ENCODE results near the gene CEND1. TPM values are rescaled to one million over a fixed set of nuclear protein-coding genes. Genes with fewer than 3 reads are reported as not detected.

The CEND1 gene
- total and polyA plus RNA-seq, 2 experiments from 2014 or later: 1.6 to 8.2 TPM

DNA sequence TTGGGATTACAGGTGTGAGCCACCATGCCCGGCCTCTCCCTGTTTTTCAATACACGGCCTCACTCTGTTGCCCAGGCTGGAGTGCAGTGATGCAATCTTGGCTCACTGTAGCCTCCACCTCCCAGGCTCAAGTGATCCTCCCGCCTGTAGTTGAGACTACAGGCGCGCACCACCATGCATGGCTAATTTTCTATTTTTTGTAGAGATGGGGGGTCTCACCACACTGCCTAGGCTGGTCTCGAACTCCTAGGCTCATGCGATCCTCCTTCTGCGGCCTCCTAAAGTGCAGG is 24.1 kb downstream of the CEND1 start:
- TF ChIP-seq, protein P1, sequence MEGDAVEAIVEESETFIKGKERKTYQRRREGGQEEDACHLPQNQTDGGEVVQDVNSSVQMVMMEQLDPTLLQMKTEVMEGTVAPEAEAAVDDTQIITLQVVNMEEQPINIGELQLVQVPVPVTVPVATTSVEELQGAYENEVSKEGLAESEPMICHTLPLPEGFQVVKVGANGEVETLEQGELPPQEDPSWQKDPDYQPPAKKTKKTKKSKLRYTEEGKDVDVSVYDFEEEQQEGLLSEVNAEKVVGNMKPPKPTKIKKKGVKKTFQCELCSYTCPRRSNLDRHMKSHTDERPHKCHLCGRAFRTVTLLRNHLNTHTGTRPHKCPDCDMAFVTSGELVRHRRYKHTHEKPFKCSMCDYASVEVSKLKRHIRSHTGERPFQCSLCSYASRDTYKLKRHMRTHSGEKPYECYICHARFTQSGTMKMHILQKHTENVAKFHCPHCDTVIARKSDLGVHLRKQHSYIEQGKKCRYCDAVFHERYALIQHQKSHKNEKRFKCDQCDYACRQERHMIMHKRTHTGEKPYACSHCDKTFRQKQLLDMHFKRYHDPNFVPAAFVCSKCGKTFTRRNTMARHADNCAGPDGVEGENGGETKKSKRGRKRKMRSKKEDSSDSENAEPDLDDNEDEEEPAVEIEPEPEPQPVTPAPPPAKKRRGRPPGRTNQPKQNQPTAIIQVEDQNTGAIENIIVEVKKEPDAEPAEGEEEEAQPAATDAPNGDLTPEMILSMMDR (IDR thresholded peaks at IDR 0.05; ENCODE audit: low read depth, low read length): no peak
- no peak for DNase-seq (ENCODE audit: low read depth in 1 of 2, low spot score in 1 of 2)
- Histone ChIP-seq H3K36me3 (peaks cover 18% of the 10 kb centered on the region), H3K4me1 (ENCODE audit: low read depth) (no peaks in the 10 kb centered on the region), H3K27me3 (no peaks in the 10 kb centered on the region), H3K9me3 (ENCODE audit: low read depth) (no peaks in the 10 kb centered on the region), H3K4me3 (no peak overlapping the region), H3K27ac (peak overlapping the region; percentile 22)

DNA sequence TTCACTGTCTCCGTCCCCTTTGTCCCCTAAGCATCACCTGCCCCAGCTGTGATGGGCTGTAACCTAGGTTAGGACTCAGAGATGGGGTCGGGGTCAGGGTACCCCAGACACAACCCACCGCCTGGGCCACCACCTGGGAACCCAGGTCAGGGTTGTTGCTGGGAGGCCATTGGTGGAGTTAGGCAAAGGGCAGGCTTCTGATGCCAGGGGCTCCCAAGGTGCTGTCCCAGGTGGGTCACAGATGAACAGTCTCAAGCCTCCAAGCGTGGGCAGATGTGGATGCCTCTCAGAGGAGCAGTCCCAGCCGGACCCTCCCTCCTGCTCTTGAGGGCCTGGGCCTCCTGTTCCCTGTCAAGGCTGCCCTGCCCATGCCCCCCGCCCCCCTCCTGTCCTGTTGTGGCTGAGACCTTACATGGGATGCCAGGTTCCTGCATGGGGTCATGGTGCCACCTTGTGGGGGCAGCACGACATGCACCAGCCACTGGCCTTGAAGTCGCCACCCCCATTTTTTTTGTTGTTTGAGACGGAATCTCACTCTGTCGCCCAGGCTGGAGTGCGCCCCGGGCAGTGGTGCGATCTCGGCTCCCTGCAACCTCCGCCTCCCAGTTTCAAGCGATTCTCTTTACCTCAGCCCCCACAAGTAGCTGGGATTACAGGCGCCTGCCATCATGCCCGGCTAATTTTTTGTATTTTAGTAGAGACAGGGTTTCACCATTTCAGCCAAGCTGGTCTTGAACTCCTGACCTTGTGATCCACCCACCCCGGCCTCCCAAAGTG is 24.7 kb downstream of the CEND1 start:
- peaks cover 18% of the 10 kb centered on the region for H3K36me3 ChIP-seq
- TF ChIP-seq, protein P1 (IDR thresholded peaks at IDR 0.05; ENCODE audit: low read depth, low read length): peak; percentile 43

DNA sequence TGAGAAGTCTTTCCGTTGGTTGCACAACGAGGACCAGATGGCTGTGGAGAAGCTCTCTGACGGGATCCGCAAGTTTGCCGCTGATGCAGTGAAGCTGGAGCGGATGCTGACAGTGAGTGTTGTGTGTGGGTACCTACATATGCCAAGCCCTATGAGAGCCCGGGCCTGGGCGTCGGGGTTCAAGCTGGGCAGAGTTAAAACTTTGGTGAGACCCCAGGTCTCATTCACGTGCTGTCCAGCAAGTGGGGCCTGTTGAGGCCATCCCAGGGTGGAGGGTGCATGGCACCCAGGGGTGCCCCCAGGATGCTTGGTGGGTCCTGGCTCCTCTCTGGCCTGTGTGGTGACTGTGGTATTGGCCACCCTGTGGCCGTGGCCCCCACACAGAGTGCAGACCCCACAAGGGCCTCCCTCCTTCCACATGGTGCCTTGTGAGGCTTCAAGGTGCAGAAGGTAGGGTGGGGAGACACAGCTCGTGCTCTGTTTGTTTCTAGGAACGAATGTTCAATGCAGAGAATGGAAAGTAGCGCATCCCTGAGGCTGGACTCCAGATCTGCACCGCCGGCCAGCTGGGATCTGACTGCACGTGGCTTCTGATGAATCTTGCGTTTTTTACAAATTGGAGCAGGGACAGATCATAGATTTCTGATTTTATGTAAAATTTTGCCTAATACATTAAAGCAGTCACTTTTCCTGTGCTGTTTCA is 25.4 kb downstream of the CEND1 start:
- peak overlapping the region; percentile 22 for H3K27ac ChIP-seq
- H3K9me3 ChIP-seq (ENCODE audit: low read depth): no peaks in the 10 kb centered on the region
- TF ChIP-seq, protein P1 (IDR thresholded peaks at IDR 0.05; ENCODE audit: low read depth, low read length): no peak
- no peaks in the 10 kb centered on the region for H3K27me3 ChIP-seq
- no peak overlapping the region for H3K4me3 ChIP-seq
- peaks cover 22% of the 10 kb centered on the region for H3K36me3 ChIP-seq
- H3K4me1 ChIP-seq (ENCODE audit: low read depth): no peaks in the 10 kb centered on the region
- no peak for DNase-seq (ENCODE audit: low read depth in 1 of 2, low spot score in 1 of 2)

More for the DNA sequence above, 24.7 kb downstream of the CEND1 start:
- no peak overlapping the region for H3K4me3 ChIP-seq
- H3K4me1 ChIP-seq (ENCODE audit: low read depth): no peaks in the 10 kb centered on the region
- H3K27me3 ChIP-seq: no peaks in the 10 kb centered on the region
- peak overlapping the region; percentile 22 for H3K27ac ChIP-seq
- no peaks in the 10 kb centered on the region for H3K9me3 ChIP-seq (ENCODE audit: low read depth)
- DNase-seq (ENCODE audit: low read depth in 1 of 2, low spot score in 1 of 2): peak; percentile 55 to 64

DNA sequence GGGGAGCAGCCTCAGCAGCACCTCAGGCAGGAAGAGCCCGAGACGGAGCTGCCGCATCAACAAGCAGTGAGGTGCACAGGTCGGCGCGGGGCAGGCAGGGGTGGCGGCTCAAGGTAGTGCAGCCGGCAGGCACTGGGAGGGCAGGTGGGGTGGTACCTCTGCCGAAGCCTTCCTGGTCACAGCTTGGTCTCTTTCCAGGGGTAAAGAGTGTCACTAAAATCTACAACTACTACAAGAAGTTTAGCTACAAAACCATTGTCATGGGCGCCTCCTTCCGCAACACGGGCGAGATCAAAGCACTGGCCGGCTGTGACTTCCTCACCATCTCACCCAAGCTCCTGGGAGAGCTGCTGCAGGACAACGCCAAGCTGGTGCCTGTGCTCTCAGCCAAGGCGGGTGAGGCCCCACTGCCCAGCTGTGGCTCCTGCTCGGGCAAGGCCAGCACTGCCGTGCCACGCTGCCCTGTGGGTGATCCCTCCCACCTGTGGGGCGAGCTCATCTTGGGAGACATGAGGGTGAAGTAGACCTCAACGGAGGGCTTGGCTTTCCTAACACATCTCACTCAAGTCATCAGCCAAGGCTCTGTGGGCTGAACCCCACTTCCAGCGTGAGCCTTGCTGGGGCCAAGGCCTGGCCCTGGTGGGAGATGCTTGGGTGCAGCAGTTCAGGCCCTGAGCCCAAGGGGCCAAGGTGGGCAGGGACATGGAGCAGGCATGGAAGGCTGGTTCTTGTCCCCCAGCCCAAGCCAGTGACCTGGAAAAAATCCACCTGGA is 26.2 kb downstream of the CEND1 start:
- Histone ChIP-seq H3K27me3 (no peaks in the 10 kb centered on the region), H3K36me3 (peaks cover 28% of the 10 kb centered on the region), H3K4me3 (no peak overlapping the region), H3K27ac (no peak overlapping the region), H3K4me1 (ENCODE audit: low read depth) (no peaks in the 10 kb centered on the region), H3K9me3 (ENCODE audit: low read depth) (no peaks in the 10 kb centered on the region)
- TF ChIP-seq, protein P1 (IDR thresholded peaks at IDR 0.05; ENCODE audit: low read depth, low read length): no peak
- no peak for DNase-seq (ENCODE audit: low read depth in 1 of 2, low spot score in 1 of 2)

DNA sequence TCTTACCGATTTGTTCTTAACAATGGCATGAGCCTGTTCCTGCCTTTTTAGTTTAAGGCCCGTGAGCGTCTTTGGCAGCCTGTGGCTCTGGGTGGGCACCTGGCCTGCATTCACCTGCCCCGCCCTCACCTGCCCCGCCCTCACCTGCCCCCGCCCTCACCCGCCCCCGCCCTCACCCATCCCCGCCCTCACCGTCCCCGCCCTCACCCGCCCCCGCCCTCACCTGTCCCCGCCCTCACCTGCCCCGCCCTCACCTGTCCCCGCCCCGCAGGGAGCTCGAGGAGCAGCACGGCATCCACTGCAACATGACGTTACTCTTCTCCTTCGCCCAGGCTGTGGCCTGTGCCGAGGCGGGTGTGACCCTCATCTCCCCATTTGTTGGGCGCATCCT is 26.8 kb downstream of the CEND1 start:
- no peak for DNase-seq (ENCODE audit: low read depth in 1 of 2, low spot score in 1 of 2)
- Histone ChIP-seq H3K36me3 (peaks cover 28% of the 10 kb centered on the region), H3K27ac (no peak overlapping the region)

More for the DNA sequence above, 26.8 kb downstream of the CEND1 start:
- Histone ChIP-seq H3K9me3 (ENCODE audit: low read depth) (no peaks in the 10 kb centered on the region), H3K4me3 (no peak overlapping the region), H3K27me3 (no peaks in the 10 kb centered on the region), H3K4me1 (ENCODE audit: low read depth) (no peaks in the 10 kb centered on the region)
- TF ChIP-seq, protein P1 (IDR thresholded peaks at IDR 0.05; ENCODE audit: low read depth, low read length): no peak
